DOHH2 (cell line): ENCODE measurements around the gene WDR73.
A peak's percentile ranks its signal among the peaks of the same experiment; 100 is the strongest.

Experiments
- H3F3A ChIP-seq: fragments of 200-600 bp; sonication (generic), shearing (Covaris generic); 2 replicates; pipeline ENCODE4 v1.6.0; 2016; ENCODE audit warnings: antibody characterized with exemption, mild to moderate bottlenecking; ENCODE audit not compliant: control insufficient read depth, insufficient read depth
- H3K27ac ChIP-seq: fragments of 200-600 bp; sonication (generic); 2 replicates; pipeline ENCODE4 v1.5.1; 2014; ENCODE audit warnings: low read depth, mild to moderate bottlenecking, low read length, moderate library complexity
- H3K27me3 ChIP-seq: fragments of 200-600 bp; sonication (generic); 2 replicates; pipeline ENCODE4 v1.6.1; 2014; ENCODE audit warnings: mild to moderate bottlenecking, low read length, mixed read lengths; ENCODE audit not compliant: control insufficient read depth
- H3K36me3 ChIP-seq: fragments of 200-600 bp; sonication (generic); 2 replicates; pipeline ENCODE4 v1.6.1; 2014; ENCODE audit warnings: mild to moderate bottlenecking, low read length, moderate library complexity, mixed read lengths; ENCODE audit not compliant: control insufficient read depth
- H3K4me1 ChIP-seq: fragments of 200-600 bp; sonication (generic); 2 replicates; pipeline ENCODE4 v1.6.1; 2014; ENCODE audit warnings: mild to moderate bottlenecking, low read length, mixed read lengths; ENCODE audit not compliant: control insufficient read depth
- H3K4me2 ChIP-seq: fragments of 200-600 bp; sonication (generic); 2 replicates; pipeline ENCODE4 v1.6.0; 2014; ENCODE audit warnings: mild to moderate bottlenecking, low read length, moderate library complexity
- H3K4me3 ChIP-seq: fragments of 200-600 bp; sonication (generic); 2 replicates; pipeline ENCODE4 v1.5.1; 2014; ENCODE audit warnings: mild to moderate bottlenecking, low read length, mixed read lengths
- H3K79me2 ChIP-seq: fragments of 200-600 bp; sonication (generic); 2 replicates; pipeline ENCODE4 v1.6.1; 2014; ENCODE audit warnings: mild to moderate bottlenecking, low read length, mixed read lengths; ENCODE audit not compliant: control insufficient read depth
- H3K9me2 ChIP-seq: fragments of 200-600 bp; sonication (generic); replicated peaks from 2 replicates; pipeline ENCODE4 v1.6.1; 2014; ENCODE audit warnings: mild to moderate bottlenecking, low read length, mixed read lengths; ENCODE audit not compliant: control insufficient read depth
- H3K9me3 ChIP-seq: fragments of 200-600 bp; sonication (generic); 2 replicates; pipeline ENCODE4 v1.6.1; 2014; ENCODE audit warnings: antibody characterized with exemption, low read length, mixed read lengths; ENCODE audit not compliant: control insufficient read depth, insufficient read depth
- H4K20me1 ChIP-seq: fragments of 200-600 bp; sonication (generic); 2 replicates; pipeline ENCODE4 v1.6.0; 2014; ENCODE audit warnings: low read depth, mild to moderate bottlenecking, antibody characterized with exemption, low read length, moderate library complexity; ENCODE audit not compliant: control insufficient read depth, insufficient read depth
- EZH2phosphoT487 ChIP-seq: fragments of 200-600 bp; sonication (generic); IDR thresholded peaks from 2 replicates; pipeline ENCODE4 v1.6.1; 2017; ENCODE audit warnings: borderline replicate concordance, mild to moderate bottlenecking, antibody characterized with exemption, low read length, moderate library complexity, mixed read lengths
- TF ChIP-seq, protein P1 (sequence below): fragments of 200-600 bp; sonication (generic); IDR thresholded peaks from one replicate; pipeline ENCODE4 v1.5.1; 2014; ENCODE audit warnings: antibody characterized with exemption, mild to moderate bottlenecking, low read depth, low read length; ENCODE audit not compliant: poor library complexity, severe bottlenecking

WDR73 gene

DNA sequence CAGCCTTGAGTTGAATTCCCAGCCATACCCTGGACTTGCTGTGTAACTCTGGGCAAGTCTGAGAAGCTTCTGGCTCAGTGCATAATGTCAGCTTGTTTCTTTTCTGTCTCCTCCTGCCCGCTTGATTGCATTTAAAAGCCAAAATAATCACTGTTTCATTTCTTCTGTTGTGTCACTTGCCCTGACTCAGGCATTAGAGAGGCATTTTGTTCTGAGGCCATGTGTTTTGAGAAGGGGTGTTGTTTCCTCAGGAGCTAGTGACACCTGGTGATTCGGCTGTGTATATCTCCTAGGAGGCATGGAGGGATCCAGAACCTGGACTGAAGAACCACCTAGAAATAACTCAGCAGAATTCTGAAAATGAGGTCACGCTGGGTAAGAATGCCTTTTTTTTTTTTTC lies 16.0 kb downstream of the WDR73 start:
- H3F3A ChIP-seq: peaks cover 20% of the 10 kb centered on the region
- peaks cover 4% of the 10 kb centered on the region; the same call in 1 of the 2 replicates for H3K27me3 ChIP-seq
- H3K4me3 ChIP-seq: no peak overlapping the region
- H3K4me1 ChIP-seq: peaks cover 24% of the 10 kb centered on the region
- no peaks in the 10 kb centered on the region for H3K9me3 ChIP-seq
- H4K20me1 ChIP-seq: no peaks in the 10 kb centered on the region
- peaks cover 2% of the 10 kb centered on the region; the same call in 1 of the 2 replicates for H3K79me2 ChIP-seq
- no peak overlapping the region for H3K27ac ChIP-seq
- TF ChIP-seq, protein P1, sequence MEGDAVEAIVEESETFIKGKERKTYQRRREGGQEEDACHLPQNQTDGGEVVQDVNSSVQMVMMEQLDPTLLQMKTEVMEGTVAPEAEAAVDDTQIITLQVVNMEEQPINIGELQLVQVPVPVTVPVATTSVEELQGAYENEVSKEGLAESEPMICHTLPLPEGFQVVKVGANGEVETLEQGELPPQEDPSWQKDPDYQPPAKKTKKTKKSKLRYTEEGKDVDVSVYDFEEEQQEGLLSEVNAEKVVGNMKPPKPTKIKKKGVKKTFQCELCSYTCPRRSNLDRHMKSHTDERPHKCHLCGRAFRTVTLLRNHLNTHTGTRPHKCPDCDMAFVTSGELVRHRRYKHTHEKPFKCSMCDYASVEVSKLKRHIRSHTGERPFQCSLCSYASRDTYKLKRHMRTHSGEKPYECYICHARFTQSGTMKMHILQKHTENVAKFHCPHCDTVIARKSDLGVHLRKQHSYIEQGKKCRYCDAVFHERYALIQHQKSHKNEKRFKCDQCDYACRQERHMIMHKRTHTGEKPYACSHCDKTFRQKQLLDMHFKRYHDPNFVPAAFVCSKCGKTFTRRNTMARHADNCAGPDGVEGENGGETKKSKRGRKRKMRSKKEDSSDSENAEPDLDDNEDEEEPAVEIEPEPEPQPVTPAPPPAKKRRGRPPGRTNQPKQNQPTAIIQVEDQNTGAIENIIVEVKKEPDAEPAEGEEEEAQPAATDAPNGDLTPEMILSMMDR: no peak
- TF ChIP-seq EZH2phosphoT487: no peak
- H3K36me3 ChIP-seq: peaks cover 53% of the 10 kb centered on the region
- no peaks in the 10 kb centered on the region for H3K9me2 ChIP-seq
- no peak overlapping the region for H3K4me2 ChIP-seq

DNA sequence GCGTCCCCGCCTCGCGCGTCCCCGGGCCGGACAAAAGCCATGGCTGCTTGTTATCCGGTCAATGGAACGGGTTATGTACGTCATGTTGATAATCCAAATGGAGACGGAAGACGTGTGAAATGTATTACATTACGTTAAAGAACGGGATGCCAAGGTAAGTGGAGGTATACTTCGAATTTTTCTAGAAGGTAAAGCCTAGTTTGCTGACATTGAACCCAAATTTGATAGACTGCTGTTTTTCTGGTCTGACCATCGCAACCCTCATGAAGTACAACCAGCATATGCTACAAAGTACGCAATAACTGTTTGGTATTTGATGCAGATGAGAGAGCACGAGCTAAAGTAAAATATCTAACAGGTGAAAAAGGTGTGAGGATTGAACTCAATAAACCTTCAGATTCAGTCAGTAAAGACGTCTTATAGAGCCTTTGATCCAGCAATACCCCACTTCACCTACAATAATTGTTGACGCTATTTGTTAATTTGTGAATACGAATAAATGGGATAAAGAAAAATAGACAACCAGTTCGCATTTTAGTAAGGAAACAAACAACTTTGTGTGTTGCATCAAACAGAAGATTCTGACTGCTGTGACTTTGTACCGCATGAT lies 19.8 kb downstream of the WDR73 start:
- Histone ChIP-seq H3K27ac (no peak overlapping the region), H3K4me2 (peak overlapping the region; percentile 91), H4K20me1 (no peaks in the 10 kb centered on the region), H3K27me3 (peaks cover 4% of the 10 kb centered on the region; the same call in 1 of the 2 replicates), H3K9me2 (no peaks in the 10 kb centered on the region), H3K4me3 (peak overlapping the region; percentile 84), H3F3A (peaks cover 17% of the 10 kb centered on the region), H3K9me3 (no peaks in the 10 kb centered on the region), H3K4me1 (peaks cover 42% of the 10 kb centered on the region), H3K36me3 (peaks cover 19% of the 10 kb centered on the region), H3K79me2 (peaks cover 16% of the 10 kb centered on the region)
- TF ChIP-seq EZH2phosphoT487: no peak
- TF ChIP-seq, protein P1: no peak

DNA sequence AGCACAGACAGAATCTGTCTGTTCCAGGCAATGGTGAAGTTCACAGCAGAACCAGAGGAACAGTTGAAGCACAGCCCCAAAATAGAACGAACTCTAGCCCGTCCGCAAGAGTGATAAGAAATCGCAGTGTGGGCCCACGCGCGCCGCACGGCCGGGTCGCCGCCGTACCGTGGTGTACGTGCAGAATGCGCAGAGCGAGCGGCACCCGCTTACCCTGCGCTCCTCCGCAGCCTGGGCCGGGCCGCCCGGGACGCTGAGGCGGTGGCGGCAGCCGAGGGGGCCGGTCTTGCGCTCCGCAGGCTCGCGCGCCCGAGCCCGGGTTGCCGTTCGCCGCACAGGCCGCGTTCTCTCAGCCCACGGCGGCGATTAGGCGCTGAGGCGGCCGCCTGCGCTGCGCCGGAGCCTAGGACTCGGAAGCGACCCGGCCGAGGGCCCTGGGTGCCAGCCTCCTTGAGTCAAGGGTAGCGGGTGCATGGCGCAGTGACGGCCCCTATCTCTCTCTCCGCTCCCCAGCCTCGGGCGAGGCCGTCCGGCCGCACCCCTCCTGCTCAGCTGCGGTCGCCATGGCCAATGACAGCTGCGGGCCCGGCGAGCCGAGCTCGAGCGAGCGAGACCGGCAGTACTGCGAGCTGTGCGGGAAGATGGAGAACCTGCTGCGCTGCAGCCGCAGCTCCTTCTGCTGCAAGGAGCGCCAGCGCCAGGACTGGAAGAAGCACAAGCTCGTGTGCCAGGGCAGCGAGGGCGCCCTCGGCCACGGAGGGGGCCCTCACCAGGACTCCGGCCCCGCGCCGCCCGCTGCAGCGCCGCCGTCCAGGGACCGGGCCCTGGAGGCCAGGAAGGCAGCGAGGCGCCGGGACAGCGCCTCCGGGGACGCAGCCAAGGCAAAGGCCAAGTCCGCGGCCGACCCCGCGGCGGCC lies 20.5 kb downstream of the WDR73 start:
- Histone ChIP-seq H3F3A (peaks cover 17% of the 10 kb centered on the region), H3K4me3 (peak overlapping the region; percentile 84), H3K79me2 (peaks cover 16% of the 10 kb centered on the region), H3K4me2 (peak overlapping the region; percentile 91), H3K4me1 (peaks cover 42% of the 10 kb centered on the region), H4K20me1 (no peaks in the 10 kb centered on the region), H3K27ac (no peak overlapping the region), H3K27me3 (peaks cover 4% of the 10 kb centered on the region; the same call in 1 of the 2 replicates), H3K9me3 (no peaks in the 10 kb centered on the region), H3K36me3 (peaks cover 15% of the 10 kb centered on the region), H3K9me2 (no peaks in the 10 kb centered on the region)
- TF ChIP-seq EZH2phosphoT487: no peak
- TF ChIP-seq, protein P1: no peak
